GM21515 (cell line): ENCODE data around the gene JAML.
A peak's percentile ranks its signal among the peaks of the same experiment; 100 is the strongest.

Experiments
- ATAC-seq: cut with Tn5 transposase; IDR thresholded peaks from one replicate; pipeline ENCODE4 v1.9.1; 2021; ENCODE audit not compliant: unreplicated experiment

The JAML gene

GRCh38 chr11:118224511-118225188 lies at the start of gene JAML:
TSS of gene JAML (minus strand) at chr11:118225011. CDS start at chr11:118214866, 10,145 bp downstream.
- ATAC-seq, result no peak

GRCh38 chr11:118274186-118274585 lies 49.4 kb upstream of the JAML start:
- ATAC-seq, result no peak

GRCh38 chr11:118272001-118272400 lies 47.2 kb upstream of the JAML start:
- no peak for ATAC-seq

- no peak for ATAC-seq
Observed at GRCh38 chr11:118267486-118267885, 42.7 kb upstream of the JAML start.

GRCh38 chr11:118265954-118266353 lies 41.1 kb upstream of the JAML start:
- no peak for ATAC-seq

GRCh38 chr11:118264569-118265465 lies 40.0 kb upstream of the JAML start:
- ATAC-seq, result no peak

GRCh38 chr11:118263695-118264568 lies 39.1 kb upstream of the JAML start, which contains the start of gene MPZL2:
TSS of gene MPZL2 (minus strand) at chr11:118264297. CDS start at chr11:118264153, 144 bp downstream.
- no peak for ATAC-seq

GRCh38 chr11:118263112-118263511 lies 38.3 kb upstream of the JAML start:
- no peak for ATAC-seq

- ATAC-seq, result no peak
Observed at GRCh38 chr11:118260353-118260752, 35.5 kb upstream of the JAML start.

- no peak for ATAC-seq
Observed at GRCh38 chr11:118259138-118259537, 34.3 kb upstream of the JAML start.

GRCh38 chr11:118258410-118258809 lies 33.6 kb upstream of the JAML start:
- no peak for ATAC-seq

GRCh38 chr11:118252688-118253087 lies 27.9 kb upstream of the JAML start:
- peak; percentile 33 for ATAC-seq

- ATAC-seq, result peak; percentile 67
Observed at GRCh38 chr11:118251858-118252652, 27.2 kb upstream of the JAML start, which contains the start of gene MPZL3. TSS of gene MPZL3 (minus strand) at chr11:118252365. CDS start at chr11:118252294, 71 bp downstream.

- no peak for ATAC-seq
Observed at GRCh38 chr11:118247041-118247440, 22.2 kb upstream of the JAML start.

- ATAC-seq, result no peak
Observed at GRCh38 chr11:118245936-118246562, 21.2 kb upstream of the JAML start.

- no peak for ATAC-seq
Observed at GRCh38 chr11:118243993-118244762, 19.4 kb upstream of the JAML start.

GRCh38 chr11:118243161-118243560 lies 18.4 kb upstream of the JAML start:
- no peak for ATAC-seq

GRCh38 chr11:118241764-118242098 lies 16.9 kb upstream of the JAML start:
- ATAC-seq, result no peak
